ENCODE measurements around the gene VAPB.

- TF ChIP-seq CTCF (optimal IDR thresholded peaks at IDR 0.05 in 1 of 3, IDR thresholded peaks at IDR 0.05 in 1 of 3, conservative IDR thresholded peaks at IDR 0.05 in 1 of 3; ENCODE audit: extremely low read depth in 1 of 3, insufficient read depth in 2 of 3, low read length in 3 of 3) = no peak
- TF ChIP-seq EZH2 (IDR thresholded peaks at IDR 0.05; ENCODE audit: low read length) = no peak
Measured at GRCh38 chr20:58497076-58497641, 108.1 kb downstream of the VAPB start.
